ENCODE results near the gene LAMA4. TPM values are rescaled to one million over a fixed set of nuclear protein-coding genes. Genes with fewer than 3 reads are reported as not detected.
"Not testable (repeated sequence)": the region's sequence is repeated elsewhere in the genome, so short reads cannot be mapped to it uniquely, and the experiment has no call there.

The LAMA4 gene
- total RNA-seq, 2 donors from 2014 or later = 0.14 TPM; not detected in 1

DNA sequence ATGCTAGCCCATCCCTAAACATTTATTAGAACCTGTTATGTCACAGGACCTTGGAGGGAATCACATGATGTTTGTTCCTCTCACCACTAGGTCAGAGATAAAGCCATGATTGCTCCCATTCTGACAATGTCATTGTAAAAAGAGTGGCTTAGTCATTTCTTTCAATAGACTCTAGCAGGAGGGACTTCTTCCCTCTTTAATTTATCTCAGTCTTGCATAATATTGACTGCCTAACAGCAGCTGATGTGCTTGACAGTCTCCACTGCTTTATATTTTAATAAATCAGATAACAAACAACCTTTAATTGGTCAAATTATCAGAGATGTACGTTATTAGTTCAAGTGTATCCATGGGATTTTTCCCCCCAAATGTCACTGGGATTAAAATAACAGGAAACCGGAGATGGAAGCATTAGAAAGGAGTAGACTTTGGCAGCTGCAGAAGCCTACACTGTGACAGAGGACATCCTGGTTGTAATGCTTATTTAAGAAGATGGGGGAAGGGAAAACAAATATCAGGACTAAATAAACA is 39.6 kb downstream of the LAMA4 start:
- Mint-ChIP-seq H3K36me3 (ENCODE audit: insufficient read depth in 2 of 2) (no peaks in the 10 kb centered on the region), H3K4me3 (no peak overlapping the region), H3K27ac (no peak overlapping the region), H3K9me3 (no peaks in the 10 kb centered on the region), H3K27me3 (ENCODE audit: low read depth) (peaks cover 20% of the 10 kb centered on the region), H3K4me1 (ENCODE audit: low read depth) (no peaks in the 10 kb centered on the region)
- DNase-seq (no peak), ATAC-seq (replicated peaks in 1 of 2) (no peak)

DNA sequence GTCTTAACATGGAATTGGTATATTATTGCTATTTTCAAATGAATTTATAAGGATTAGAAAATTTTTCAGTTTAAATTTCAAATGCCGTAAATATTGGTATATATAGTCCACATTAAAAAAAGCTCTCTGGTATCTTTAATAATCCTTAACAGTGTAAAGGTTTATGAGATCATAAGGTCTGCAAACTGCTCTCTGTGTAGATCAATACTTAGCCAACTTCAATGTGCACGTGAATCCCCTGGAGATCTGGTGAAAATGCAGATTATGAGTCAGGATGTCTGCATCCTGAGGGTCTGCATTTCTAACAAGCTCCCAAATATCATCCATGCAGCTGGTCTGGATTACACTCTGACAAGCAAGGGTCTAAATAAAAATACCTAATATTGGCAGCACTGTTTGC is 43.5 kb downstream of the LAMA4 start:
- no peaks in the 10 kb centered on the region for H3K4me1 Mint-ChIP-seq (ENCODE audit: low read depth)
- peaks cover 27% of the 10 kb centered on the region for H3K27me3 Mint-ChIP-seq (ENCODE audit: low read depth)

DNA sequence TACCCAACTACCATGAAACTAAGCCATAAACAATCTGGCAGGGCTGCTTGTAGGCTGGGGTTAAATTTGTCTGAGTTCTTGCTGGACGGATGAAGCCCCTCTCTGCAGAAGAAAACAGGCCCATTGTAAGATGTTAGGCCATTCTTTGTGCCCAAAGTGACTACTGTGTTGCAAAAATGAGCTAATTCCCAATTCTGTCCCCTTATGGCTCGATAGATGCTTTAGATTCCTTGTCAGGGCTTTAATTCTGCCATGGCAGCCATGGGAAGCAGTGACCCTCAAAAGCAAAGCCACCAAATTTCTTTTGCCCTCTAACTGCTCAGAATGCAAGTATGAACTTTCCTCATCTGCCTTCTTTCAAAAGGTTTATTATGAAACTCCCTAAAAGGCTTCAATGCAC is 45.2 kb downstream of the LAMA4 start:
- H3K4me3 Mint-ChIP-seq = no peak overlapping the region
- DNase-seq (no peak), ATAC-seq (replicated peaks in 1 of 2) (no peak)
- no peak overlapping the region for H3K27ac Mint-ChIP-seq
- no peaks in the 10 kb centered on the region for H3K4me1 Mint-ChIP-seq (ENCODE audit: low read depth)
- no peaks in the 10 kb centered on the region for H3K36me3 Mint-ChIP-seq (ENCODE audit: insufficient read depth in 2 of 2)
- peaks cover 34% of the 10 kb centered on the region for H3K27me3 Mint-ChIP-seq (ENCODE audit: low read depth)
- no peaks in the 10 kb centered on the region for H3K9me3 Mint-ChIP-seq

More for the DNA sequence above, 43.5 kb downstream of the LAMA4 start:
- no peaks in the 10 kb centered on the region for H3K9me3 Mint-ChIP-seq
- H3K27ac Mint-ChIP-seq = no peak overlapping the region
- ATAC-seq (replicated peaks in 1 of 2) (no peak), DNase-seq (no peak)
- no peaks in the 10 kb centered on the region for H3K36me3 Mint-ChIP-seq (ENCODE audit: insufficient read depth in 2 of 2)
- no peak overlapping the region for H3K4me3 Mint-ChIP-seq

DNA sequence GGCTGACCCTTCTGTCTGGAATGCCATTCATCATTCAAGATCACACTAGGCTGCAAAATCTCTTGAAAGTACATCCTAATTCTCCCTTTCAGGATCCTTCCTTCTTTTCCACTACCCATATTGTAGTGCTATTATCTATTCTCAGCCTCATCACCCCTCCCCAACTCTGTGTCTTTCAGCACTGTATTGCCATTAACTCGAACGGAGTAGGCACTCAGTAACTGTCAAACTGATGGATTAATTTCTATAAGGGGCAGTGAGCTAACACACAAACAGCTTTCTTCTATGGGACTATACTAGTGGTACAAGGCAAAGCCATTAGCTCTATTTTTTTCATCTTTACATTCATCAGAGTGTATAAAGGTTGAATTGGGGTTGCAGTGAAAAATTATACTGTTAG is 46.6 kb downstream of the LAMA4 start:
- no peak overlapping the region for H3K4me3 Mint-ChIP-seq
- H3K9me3 Mint-ChIP-seq = no peaks in the 10 kb centered on the region
- H3K4me1 Mint-ChIP-seq (ENCODE audit: low read depth) = no peaks in the 10 kb centered on the region
- H3K27me3 Mint-ChIP-seq (ENCODE audit: low read depth) = peaks cover 37% of the 10 kb centered on the region
- no peak overlapping the region for H3K27ac Mint-ChIP-seq
- DNase-seq (no peak), ATAC-seq (replicated peaks in 1 of 2) (no peak)
- H3K36me3 Mint-ChIP-seq (ENCODE audit: insufficient read depth in 2 of 2) = no peaks in the 10 kb centered on the region

DNA sequence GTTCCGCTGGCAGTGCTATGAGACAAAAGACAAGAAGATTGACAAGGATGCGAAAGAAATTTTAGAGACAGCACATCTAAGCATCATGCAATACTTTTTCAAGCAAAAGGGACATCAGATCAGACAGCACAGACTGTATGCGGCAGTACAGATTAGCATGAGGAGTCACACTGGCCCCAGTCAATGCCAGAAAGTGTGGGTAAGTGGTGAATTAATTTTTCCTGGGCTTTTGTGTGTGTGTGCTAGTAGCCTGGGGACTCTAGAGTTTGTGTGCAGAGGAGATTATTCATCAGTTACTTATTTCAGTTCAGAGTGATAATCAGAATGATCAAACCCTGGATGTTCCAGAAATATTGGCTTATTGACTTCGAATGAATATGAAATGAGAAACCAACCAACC is 47.2 kb downstream of the LAMA4 start:
- H3K27ac Mint-ChIP-seq = no peak overlapping the region
- H3K9me3 Mint-ChIP-seq = no peaks in the 10 kb centered on the region
- DNase-seq = no peak
- H3K27me3 Mint-ChIP-seq (ENCODE audit: low read depth) = peaks cover 43% of the 10 kb centered on the region
- no peak for ATAC-seq (replicated peaks in 1 of 2)
- H3K36me3 Mint-ChIP-seq (ENCODE audit: insufficient read depth in 2 of 2) = no peaks in the 10 kb centered on the region
- H3K4me1 Mint-ChIP-seq (ENCODE audit: low read depth) = no peaks in the 10 kb centered on the region
- H3K4me3 Mint-ChIP-seq = no peak overlapping the region

DNA sequence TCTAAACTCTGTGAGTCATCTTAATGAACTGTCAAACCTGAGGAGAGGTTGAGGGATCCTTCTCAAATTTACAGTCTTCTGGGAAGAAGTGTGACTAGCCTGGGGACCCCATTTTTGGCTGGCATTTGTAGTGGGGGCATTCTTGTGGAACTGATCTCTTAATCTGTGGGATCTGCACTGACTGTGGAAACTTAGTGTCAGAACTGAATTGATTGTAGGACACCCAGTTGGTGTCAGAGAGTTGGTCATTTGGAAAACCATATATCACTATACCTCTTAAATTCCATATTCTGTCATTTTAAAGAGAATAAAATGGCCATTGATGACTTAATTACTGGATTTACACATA is 48.3 kb downstream of the LAMA4 start:
- no peak for DNase-seq
- H3K4me1 Mint-ChIP-seq (ENCODE audit: low read depth) = no peaks in the 10 kb centered on the region
- H3K27me3 Mint-ChIP-seq (ENCODE audit: low read depth) = peaks cover 34% of the 10 kb centered on the region
- no peaks in the 10 kb centered on the region for H3K36me3 Mint-ChIP-seq (ENCODE audit: insufficient read depth in 2 of 2)
- no peak overlapping the region for H3K4me3 Mint-ChIP-seq
- H3K27ac Mint-ChIP-seq = no peak overlapping the region
- ATAC-seq (replicated peaks in 1 of 2) = no peak
- H3K9me3 Mint-ChIP-seq = no peaks in the 10 kb centered on the region

DNA sequence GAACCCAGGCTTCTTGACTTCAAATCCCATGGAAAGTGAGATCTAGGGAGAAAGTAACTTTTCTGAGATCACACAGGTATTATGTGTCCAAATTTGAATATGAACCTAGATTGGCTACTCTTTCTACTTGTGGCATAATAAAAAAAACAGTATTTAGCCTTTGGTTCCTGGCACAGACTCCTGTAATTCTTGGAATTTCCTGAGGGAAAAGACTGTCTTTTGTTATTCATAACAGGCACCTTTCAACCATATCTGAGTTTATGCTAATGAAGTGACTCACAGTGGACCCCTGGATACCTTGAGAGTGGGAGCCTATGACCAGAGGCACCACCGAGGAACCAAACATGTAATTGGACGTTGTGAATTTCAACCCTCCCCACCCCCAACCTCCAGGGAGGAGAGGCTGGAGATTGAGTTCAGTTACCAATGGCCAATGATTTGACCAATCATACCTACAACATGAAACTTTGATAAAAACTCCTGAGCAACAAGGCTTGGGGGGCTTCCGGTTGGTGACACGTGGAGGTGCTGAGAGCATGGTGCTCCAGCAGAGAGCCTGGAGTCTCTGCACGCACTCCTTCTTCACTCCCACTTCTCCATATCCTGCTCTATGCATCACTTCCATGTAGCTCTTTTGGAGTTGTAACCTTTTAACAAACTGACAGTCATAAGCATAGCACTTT is 48.8 kb downstream of the LAMA4 start:
- Mint-ChIP-seq H3K27me3 (ENCODE audit: low read depth) (peaks cover 36% of the 10 kb centered on the region), H3K4me3 (no peak overlapping the region), H3K4me1 (ENCODE audit: low read depth) (no peaks in the 10 kb centered on the region), H3K36me3 (ENCODE audit: insufficient read depth in 2 of 2) (no peaks in the 10 kb centered on the region), H3K9me3 (no peaks in the 10 kb centered on the region), H3K27ac (no peak overlapping the region)
- no peak for ATAC-seq (replicated peaks in 1 of 2)
- no peak for DNase-seq

DNA sequence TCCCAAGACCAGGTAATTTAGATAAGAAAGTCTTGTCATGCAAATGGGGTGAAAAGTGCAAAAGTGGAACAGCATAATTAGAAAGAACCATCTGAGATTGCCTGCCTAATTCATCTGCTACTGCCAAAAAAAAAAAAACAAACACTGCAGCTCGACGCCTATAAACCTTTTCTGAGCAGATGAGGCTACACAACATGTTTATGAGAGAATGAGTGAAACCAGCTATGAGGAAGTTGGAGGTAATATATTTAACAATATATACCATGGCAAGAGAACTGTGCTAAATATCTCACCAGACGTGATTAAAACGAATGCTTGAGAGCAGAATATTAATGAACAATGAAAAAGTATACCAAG is 50.0 kb downstream of the LAMA4 start:
- Mint-ChIP-seq H3K4me1 (ENCODE audit: low read depth) (no peaks in the 10 kb centered on the region), H3K36me3 (ENCODE audit: insufficient read depth in 2 of 2) (peaks cover 0 to 1% of the 10 kb centered on the region in 2 donors), H3K27ac (no peak overlapping the region)

DNA sequence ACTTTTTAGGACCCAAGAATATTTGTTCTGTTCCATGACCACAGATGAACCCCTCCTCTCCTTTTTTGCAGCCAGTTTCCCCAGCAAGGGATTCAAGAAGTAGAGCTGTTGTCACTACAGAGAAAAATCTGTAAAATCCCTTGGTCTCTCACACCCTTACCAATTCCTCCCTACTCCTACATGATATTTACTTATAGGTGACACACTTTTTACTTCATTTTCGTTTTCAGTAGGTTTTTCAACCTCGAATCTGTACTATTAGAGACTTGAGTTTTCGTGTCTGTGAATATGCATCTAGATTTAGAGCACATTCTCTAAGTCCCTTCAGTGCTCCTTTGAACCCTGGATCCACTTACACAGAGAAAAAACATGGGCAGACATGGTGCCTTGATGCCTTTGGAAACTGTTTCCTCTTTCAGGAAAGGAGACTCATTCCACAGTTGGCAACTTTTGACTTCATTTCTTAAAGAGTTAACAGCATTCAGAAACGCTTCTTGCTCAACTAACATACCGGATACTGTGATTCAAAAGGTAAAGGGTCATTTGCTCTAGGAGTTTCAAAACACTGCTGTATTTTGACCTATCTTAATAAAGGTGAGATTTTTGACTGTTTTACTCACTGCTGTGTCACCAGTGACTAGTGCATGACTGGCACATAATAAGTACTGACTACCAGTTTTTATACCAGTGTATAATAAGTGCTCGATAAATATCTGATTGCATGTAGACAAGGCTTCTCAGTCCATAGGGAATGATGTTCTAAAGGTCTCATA is 50.6 kb downstream of the LAMA4 start:
- Mint-ChIP-seq H3K4me3 (peak overlapping the region in 1 of 2 donors; percentile 35), H3K27ac (no peak overlapping the region), H3K36me3 (ENCODE audit: insufficient read depth in 2 of 2) (peaks cover 0 to 1% of the 10 kb centered on the region in 2 donors), H3K27me3 (ENCODE audit: low read depth) (peaks cover 35% of the 10 kb centered on the region), H3K9me3 (no peaks in the 10 kb centered on the region), H3K4me1 (ENCODE audit: low read depth) (no peaks in the 10 kb centered on the region)
- peak in 1 of 2 donors; percentile 62 for ATAC-seq (replicated peaks in 1 of 2)
- no peak for DNase-seq

More for the DNA sequence above, 50.0 kb downstream of the LAMA4 start:
- Mint-ChIP-seq H3K9me3 (no peaks in the 10 kb centered on the region), H3K27me3 (ENCODE audit: low read depth) (peaks cover 35% of the 10 kb centered on the region), H3K4me3 (no peak overlapping the region)
- ATAC-seq (replicated peaks in 1 of 2) (no peak), DNase-seq (no peak)

DNA sequence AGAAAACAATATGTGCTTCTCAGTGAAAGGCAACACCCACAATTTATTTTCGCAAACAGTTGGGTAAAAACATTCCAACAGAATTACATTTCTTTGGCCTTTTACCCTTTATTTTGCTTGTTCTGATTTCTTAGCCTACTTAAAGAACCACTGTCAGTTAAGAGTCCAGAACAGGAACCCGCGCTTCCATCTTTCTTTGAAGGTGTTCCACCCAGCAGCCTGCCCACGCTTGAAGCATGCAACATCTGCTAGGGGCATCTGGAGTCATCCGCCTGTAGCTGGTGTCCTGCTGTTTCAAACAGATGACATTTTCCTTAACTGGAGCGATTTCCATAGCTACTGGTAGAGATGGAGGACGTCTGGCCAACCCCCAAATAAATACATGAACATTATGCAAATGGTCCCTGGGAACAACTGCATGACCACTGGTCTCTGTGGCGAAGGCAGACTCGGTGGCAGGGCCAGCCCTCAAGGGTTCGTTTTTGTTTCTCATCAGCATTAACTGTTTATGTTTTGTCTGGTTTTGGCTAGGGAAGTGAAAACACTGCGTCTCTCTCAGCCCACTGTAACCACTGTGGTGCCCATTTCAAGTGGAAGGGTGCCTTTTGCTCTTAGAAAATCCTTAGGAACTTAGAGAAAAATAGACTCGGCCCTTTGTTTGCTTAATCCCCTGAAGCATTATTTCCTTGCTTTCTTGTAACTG is 51.6 kb downstream of the LAMA4 start:
- peaks cover 35% of the 10 kb centered on the region for H3K27me3 Mint-ChIP-seq (ENCODE audit: low read depth)
- ATAC-seq (replicated peaks in 1 of 2) = no peak
- no peaks in the 10 kb centered on the region for H3K9me3 Mint-ChIP-seq

DNA sequence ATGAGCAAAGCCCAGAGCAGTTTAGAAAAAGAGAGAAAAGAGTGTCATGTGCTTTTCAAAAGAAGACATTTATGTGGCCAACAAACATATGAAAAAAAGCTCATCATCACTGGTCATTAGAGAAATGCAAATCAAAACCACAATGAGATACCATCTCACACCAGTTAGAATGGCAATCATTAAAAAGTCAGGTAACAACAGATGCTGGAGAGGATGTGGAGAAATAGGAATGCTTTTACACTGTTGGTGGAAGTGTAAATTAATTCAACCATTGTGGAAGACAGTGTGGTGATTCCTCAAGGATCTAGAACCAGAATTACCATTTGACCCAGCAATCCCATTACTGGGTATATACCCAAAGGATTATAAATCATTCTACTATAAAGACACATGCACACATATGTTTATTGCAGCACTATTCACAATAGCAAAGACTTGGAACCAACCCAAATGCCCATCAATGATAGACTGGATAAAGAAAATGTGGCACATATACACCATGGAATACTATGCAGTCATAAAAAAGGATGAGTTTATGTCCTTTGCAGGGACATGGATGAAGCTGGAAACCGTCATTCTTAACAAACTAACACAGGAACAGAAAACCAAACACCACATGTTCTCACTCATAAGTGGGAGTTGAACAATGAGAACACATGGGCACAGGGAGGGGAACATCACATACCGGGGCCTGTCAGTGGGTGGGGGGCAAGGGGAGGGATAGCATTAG is 54.0 kb downstream of the LAMA4 start:
- H3K27ac Mint-ChIP-seq; ATAC-seq (replicated peaks in 1 of 2); H3K9me3 Mint-ChIP-seq: not testable (repeated sequence)

More for the DNA sequence above, 51.6 kb downstream of the LAMA4 start:
- Mint-ChIP-seq H3K36me3 (ENCODE audit: insufficient read depth in 2 of 2) (peaks cover 0 to 1% of the 10 kb centered on the region in 2 donors), H3K4me3 (no peak overlapping the region), H3K27ac (no peak overlapping the region), H3K4me1 (ENCODE audit: low read depth) (no peaks in the 10 kb centered on the region)
- no peak for DNase-seq

DNA sequence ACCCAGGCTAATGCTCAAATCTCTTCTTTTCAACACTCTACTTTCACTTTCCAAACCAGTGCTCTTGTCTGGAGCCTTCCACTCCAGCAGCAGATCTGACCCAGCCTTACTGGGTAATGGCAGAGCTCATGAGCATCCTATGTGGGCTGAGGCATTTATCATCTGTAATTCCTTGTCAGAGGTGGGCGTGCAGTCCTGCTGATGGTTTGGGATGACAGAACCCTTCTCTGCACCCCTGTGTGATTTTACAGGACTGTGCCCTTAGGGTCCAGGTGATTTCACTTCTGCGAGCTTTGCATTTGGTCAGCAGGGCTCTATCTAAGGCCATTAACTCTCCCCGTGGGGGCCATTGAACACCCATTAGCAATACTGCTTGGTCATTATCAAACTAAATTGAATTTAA is 55.4 kb downstream of the LAMA4 start:
- Mint-ChIP-seq H3K4me3 (no peak overlapping the region), H3K27me3 (ENCODE audit: low read depth) (peaks cover 20% of the 10 kb centered on the region), H3K36me3 (ENCODE audit: insufficient read depth in 2 of 2) (peaks cover 0 to 1% of the 10 kb centered on the region in 2 donors), H3K27ac (no peak overlapping the region), H3K9me3 (no peaks in the 10 kb centered on the region), H3K4me1 (ENCODE audit: low read depth) (no peaks in the 10 kb centered on the region)
- DNase-seq (no peak), ATAC-seq (replicated peaks in 1 of 2) (no peak)

More for the DNA sequence above, 54.0 kb downstream of the LAMA4 start:
- not testable (repeated sequence) for H3K4me1 Mint-ChIP-seq (ENCODE audit: low read depth); H3K4me3 Mint-ChIP-seq; H3K36me3 Mint-ChIP-seq (ENCODE audit: insufficient read depth in 2 of 2); DNase-seq
- peaks cover 30% of the 10 kb centered on the region for H3K27me3 Mint-ChIP-seq (ENCODE audit: low read depth)

DNA sequence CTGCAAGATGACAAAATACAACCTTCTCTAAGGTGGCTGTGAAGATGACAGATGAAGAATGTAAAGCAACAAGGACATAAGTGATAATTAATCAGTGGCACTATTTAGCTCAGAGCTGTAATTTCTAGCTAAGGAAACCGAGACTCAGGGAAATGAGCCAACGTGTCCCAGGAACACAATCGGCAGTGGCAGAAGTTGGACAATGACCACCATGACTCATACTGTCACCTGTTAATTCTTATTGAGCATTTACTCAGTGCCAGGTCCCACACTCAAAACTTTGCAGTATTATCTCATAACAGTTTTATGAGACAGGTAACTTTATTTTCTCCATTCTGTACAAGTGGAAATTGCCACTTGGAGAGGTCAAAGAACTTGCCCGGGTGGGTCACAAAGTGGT is 55.8 kb downstream of the LAMA4 start:
- ATAC-seq (replicated peaks in 1 of 2) (no peak), DNase-seq (no peak)
- Mint-ChIP-seq H3K9me3 (no peaks in the 10 kb centered on the region), H3K4me1 (ENCODE audit: low read depth) (no peaks in the 10 kb centered on the region), H3K4me3 (no peak overlapping the region), H3K27ac (no peak overlapping the region), H3K27me3 (ENCODE audit: low read depth) (peaks cover 23% of the 10 kb centered on the region), H3K36me3 (ENCODE audit: insufficient read depth in 2 of 2) (peaks cover 0 to 1% of the 10 kb centered on the region in 2 donors)
